Testis (tissue), 3 donors: Measurements from ENCODE around the gene ING3. TPM values are rescaled to one million over a fixed set of nuclear protein-coding genes. Genes with fewer than 3 reads are reported as not detected.
A peak's percentile ranks its signal among the peaks of the same experiment; 100 is the strongest.

Source experiments
- DNase-seq: peaks from one replicate; pipeline ENCODE4 v3.0.0-alpha.2; 2019
- H3K27ac ChIP-seq, 2 donors: fragments of 200-600 bp; sonication (generic); one replicate each; pipeline ENCODE4 v1.5.1; 2019
- H3K27me3 ChIP-seq: fragments of 200-600 bp; sonication (generic); one replicate; pipeline ENCODE4 v1.5.1; 2019
- H3K36me3 ChIP-seq: fragments of 200-600 bp; sonication (generic); one replicate; pipeline ENCODE4 v1.5.1; 2017; ENCODE audit warnings: low read depth; ENCODE audit errors: missing control alignments
- H3K4me1 ChIP-seq: fragments of 200-600 bp; sonication (generic); one replicate; pipeline ENCODE4 v1.5.1; 2019
- H3K4me3 ChIP-seq, 2 donors: fragments of 200-600 bp; sonication (generic); one replicate each; pipeline ENCODE4 v1.5.1; 2017 to 2019
- H3K9me3 ChIP-seq: fragments of 200-600 bp; sonication (generic); one replicate; pipeline ENCODE4 v1.5.1; 2017
- POLR2A ChIP-seq: fragments of 450-650 bp; IDR thresholded peaks from one replicate; pipeline ENCODE4 v1.6.1; 2017; ENCODE audit warnings: antibody characterized with exemption, mild to moderate bottlenecking, moderate library complexity
- WGBS, 2 donors: methylation state at CpG; one replicate each; pipeline ENCODE4 v1.1.5; 2018; 5-methylcytosine and 5-hydroxymethylcytosine counted together
- intact Hi-C: fragments of 100-400 bp; cut with DNase I; formaldehyde crosslinking; loops from one replicate; pipeline ENCODE4 v1.15.1; 2023; ENCODE audit warnings: low total_unique reads
- polyA plus RNA-seq: library from polyadenylated mRNA; stranded (reverse); fragments of 350-450 nt; fragmentation: Illumina TruSeq; extraction: RNeasy Lipid Tissue Mini Kit (QIAGEN cat#74804); gene quantifications from one replicate; pipeline ENCODE4 v1.2.3, GENCODE V29; 2014; ENCODE audit warnings: low read depth, low replicate concordance; ENCODE audit not compliant: insufficient read depth
- total RNA-seq, 2 donors: library from RNA; depleted of rRNA; stranded (reverse); fragments of >200 nt; gene quantifications; one replicate each; pipeline ENCODE4 v1.2.3, GENCODE V29; 2016
- TF ChIP-seq, protein P1 (sequence below), 3 experiments: fragments of 450-650 bp in 2 of 3; fragments of 200-600 bp in 1 of 3; sonication (generic) in 1 of 3; IDR thresholded peaks; one replicate each; pipeline ENCODE4 v1.5.1; 2016 to 2019; ENCODE audit warnings: antibody characterized with exemption in 3 of 3, mild to moderate bottlenecking in 2 of 3, moderate library complexity in 1 of 3

Gene ING3
- total and polyA plus RNA-seq, 3 donors from 2014 or later = 14.7 to 22.7 (median 15.9) TPM

DNA sequence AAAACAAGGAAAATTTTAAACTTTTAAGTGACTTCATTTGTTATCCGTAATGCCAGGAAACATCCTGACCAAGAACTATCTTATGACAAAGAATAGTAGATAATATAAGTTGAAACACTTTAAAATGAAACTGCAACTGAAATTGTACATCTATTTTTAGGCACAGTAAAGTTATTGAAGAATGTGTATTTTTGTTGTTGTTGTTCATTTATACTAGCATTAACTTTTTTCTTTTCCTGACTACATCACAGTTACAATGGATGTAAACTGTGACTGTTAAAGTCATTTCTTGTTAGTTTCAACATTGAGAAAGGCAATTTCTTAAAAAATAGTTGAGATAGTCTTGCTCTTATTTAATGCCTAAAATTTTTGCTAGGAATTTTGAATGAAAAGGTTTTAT, 40.6 kb downstream of the ING3 start:
- intact Hi-C loops = no loop called here
- no peak for DNase-seq
- Histone ChIP-seq H3K9me3 (no peaks in the 10 kb centered on the region), H3K36me3 (no peaks in the 10 kb centered on the region), H3K4me3 (peak overlapping the region in 1 of 2 donors; percentile 43), H3K4me1 (no peaks in the 10 kb centered on the region), H3K27ac (peak overlapping the region; percentile 69 to 90), H3K27me3 (no peaks in the 10 kb centered on the region)
- TF ChIP-seq, protein P1, sequence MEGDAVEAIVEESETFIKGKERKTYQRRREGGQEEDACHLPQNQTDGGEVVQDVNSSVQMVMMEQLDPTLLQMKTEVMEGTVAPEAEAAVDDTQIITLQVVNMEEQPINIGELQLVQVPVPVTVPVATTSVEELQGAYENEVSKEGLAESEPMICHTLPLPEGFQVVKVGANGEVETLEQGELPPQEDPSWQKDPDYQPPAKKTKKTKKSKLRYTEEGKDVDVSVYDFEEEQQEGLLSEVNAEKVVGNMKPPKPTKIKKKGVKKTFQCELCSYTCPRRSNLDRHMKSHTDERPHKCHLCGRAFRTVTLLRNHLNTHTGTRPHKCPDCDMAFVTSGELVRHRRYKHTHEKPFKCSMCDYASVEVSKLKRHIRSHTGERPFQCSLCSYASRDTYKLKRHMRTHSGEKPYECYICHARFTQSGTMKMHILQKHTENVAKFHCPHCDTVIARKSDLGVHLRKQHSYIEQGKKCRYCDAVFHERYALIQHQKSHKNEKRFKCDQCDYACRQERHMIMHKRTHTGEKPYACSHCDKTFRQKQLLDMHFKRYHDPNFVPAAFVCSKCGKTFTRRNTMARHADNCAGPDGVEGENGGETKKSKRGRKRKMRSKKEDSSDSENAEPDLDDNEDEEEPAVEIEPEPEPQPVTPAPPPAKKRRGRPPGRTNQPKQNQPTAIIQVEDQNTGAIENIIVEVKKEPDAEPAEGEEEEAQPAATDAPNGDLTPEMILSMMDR (IDR thresholded peaks at IDR 0.05) = no peak
- TF ChIP-seq POLR2A = no peak
- WGBS, 2 donors = 41 to 61% methylated on average over 1 of the region's 1 CpG

DNA sequence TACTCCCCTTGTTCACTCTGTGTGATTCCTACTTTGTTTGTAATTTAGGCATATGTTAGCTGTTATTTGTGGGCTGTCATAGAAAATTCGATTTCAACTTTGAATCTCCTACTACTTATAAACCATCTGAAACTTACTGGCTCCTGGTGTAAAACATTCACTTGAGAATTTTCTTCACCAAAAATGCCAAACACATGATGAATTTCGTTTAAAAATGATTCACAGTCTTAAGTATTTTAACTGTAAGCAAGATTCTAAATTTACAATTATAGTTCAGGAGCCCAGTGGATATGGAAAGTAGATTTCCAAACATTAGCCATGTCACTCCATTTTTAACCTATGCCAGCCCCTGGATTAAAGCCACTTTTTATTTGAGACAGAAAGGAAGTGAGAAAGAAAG, 41.0 kb downstream of the ING3 start:
- no peaks in the 10 kb centered on the region for H3K9me3 ChIP-seq
- 37 to 49% methylated on average over 2 of the region's 2 CpGs for WGBS, 2 donors
- TF ChIP-seq POLR2A = no peak
- TF ChIP-seq, protein P1 (IDR thresholded peaks at IDR 0.05) = no peak
- H3K27me3 ChIP-seq = no peaks in the 10 kb centered on the region
- H3K4me1 ChIP-seq = no peaks in the 10 kb centered on the region
- no peak for DNase-seq
- intact Hi-C loops = no loop called here
- H3K27ac ChIP-seq = peak overlapping the region; percentile 69 to 90
- H3K4me3 ChIP-seq = no peak overlapping the region
- no peaks in the 10 kb centered on the region for H3K36me3 ChIP-seq

DNA sequence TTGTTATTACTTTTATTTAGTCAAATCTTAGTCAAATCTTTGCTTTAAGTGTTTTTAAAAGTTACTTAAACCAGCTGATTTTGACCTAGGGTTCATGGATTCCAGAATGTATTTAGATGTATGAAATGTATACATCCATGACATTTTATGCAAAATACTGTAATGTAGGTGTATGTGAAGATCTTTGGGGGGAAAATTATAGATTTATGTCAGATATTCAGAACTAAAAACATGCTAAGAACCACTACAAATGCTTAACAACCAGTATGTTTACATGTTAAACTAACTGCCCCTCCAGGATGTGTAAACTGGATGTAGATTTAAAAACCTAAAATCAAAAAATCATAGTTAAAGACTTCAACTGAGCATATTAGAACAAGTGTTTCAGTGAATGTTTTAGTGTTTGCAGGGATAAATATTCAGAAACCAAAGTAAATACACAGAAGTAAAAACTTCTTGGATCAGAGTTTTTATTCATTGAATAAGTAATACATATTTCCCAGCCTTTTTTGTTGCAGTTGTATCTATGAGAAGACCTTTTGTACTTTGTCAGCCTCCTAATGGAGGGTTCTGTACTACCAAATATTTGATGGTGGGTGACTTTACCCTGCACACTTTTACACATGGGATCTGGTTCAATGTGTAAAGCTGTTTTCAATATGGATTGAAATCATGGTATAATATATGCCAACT, 41.8 kb downstream of the ING3 start:
- TF ChIP-seq, protein P1 (IDR thresholded peaks at IDR 0.05) = no peak
- TF ChIP-seq POLR2A = no peak
- H3K27ac ChIP-seq = peak overlapping the region; percentile 19 to 90
- DNase-seq = no peak
- H3K4me1 ChIP-seq = no peaks in the 10 kb centered on the region
- H3K4me3 ChIP-seq = no peak overlapping the region
- intact Hi-C loops = no loop called here
- no peaks in the 10 kb centered on the region for H3K27me3 ChIP-seq
- H3K9me3 ChIP-seq = no peaks in the 10 kb centered on the region
- no peaks in the 10 kb centered on the region for H3K36me3 ChIP-seq

DNA sequence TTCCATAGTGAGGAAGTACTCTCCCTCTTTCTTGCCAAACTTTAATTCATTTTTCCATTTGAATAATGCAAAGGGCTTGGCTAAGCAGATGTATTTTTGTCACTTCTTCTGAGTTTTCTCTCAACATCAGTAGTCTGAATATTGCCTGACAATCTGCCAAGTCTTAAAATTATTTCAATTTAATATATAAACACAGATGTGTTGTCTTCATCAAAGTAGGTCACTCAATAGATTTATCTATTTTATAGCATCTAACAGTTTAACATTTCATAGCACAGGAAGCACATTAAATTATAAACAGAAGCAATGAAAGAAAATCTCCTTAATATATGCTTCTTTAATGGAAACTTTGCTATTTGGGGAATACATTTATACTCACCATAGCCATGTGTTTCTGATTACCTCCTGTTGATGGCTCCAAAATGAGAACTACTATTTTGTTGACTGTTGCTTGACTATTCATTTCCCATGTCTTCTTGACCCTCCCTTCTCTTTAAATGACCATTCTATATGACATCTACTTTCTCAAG, 42.5 kb downstream of the ING3 start:
- H3K4me3 ChIP-seq = no peak overlapping the region
- peak overlapping the region in 1 of 2 donors; percentile 90 for H3K27ac ChIP-seq
- H3K9me3 ChIP-seq = no peaks in the 10 kb centered on the region
- intact Hi-C loops = no loop called here
- DNase-seq = no peak
- no peaks in the 10 kb centered on the region for H3K4me1 ChIP-seq
- no peak for TF ChIP-seq POLR2A
- TF ChIP-seq, protein P1 (IDR thresholded peaks at IDR 0.05) = no peak
- no peaks in the 10 kb centered on the region for H3K36me3 ChIP-seq
- no peaks in the 10 kb centered on the region for H3K27me3 ChIP-seq
